ENCODE measurements around the gene IL17RD. TPM values are rescaled to one million over a fixed set of nuclear protein-coding genes. Genes with fewer than 3 reads are reported as not detected.

The IL17RD gene
- total RNA-seq, 2 experiments from 2014 or later = not detected

DNA sequence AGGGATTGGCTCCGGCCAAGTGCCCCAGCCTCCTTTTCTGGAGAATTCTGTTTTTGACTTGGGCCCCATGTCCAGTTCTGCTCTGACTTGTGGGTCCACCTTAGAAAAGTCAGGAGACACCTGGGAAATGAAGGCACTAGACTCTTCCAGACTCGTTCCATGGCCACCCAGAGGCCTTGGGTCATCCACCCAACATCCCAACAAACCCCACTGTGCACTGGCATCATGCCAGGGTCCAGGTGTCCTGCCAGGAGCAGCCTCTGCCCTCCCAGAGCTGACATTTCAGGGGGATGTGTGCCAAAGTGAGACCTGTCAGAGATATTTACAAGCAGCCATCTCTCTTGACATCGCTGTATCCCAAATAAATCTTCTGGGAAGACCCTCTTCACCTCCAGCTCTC lies 91.5 kb downstream of the IL17RD start:
- POLR2A ChIA-PET = no interaction called here
- Mint-ChIP-seq H3K36me3 (no peaks in the 10 kb centered on the region), H3K4me1 (peaks cover 6% of the 10 kb centered on the region), H3K27ac (no peak overlapping the region), H3K9me3 (no peaks in the 10 kb centered on the region), H3K4me3 (no peak overlapping the region), H3K27me3 (peaks cover 61% of the 10 kb centered on the region)
- ATAC-seq (ENCODE audit: low read depth) = no peak
- no peak for DNase-seq

DNA sequence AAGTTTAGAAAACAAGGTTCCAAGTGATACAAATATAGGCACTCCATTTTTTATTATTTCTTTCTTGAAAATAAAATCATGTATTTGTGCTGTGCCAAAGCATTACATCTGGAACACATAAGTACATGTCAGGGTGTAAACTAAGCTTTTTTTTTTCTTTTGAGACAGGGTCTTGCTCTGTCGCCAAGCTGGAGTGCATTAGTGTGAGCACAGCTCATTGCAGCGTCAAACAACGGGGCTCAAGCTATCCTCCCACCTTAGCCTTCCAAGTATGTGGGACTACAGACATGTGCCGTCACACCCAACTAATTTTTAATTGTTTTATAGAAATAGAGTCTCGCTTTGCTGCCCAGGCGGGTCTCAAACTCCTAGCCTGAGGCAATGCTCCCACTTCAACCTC lies 95.7 kb downstream of the IL17RD start:
- DNase-seq (no peak), ATAC-seq (ENCODE audit: low read depth) (no peak)
- no peak overlapping the region for H3K4me3 Mint-ChIP-seq
- H3K36me3 Mint-ChIP-seq = no peaks in the 10 kb centered on the region
- peaks cover 10% of the 10 kb centered on the region for H3K4me1 Mint-ChIP-seq
- peaks cover 25% of the 10 kb centered on the region for H3K27me3 Mint-ChIP-seq
- POLR2A ChIA-PET = no interaction called here
- no peak overlapping the region for H3K27ac Mint-ChIP-seq
- no peaks in the 10 kb centered on the region for H3K9me3 Mint-ChIP-seq

GRCh38 chr3:57068437-57069089 lies 96.6 kb downstream of the IL17RD start:
- POLR2A ChIA-PET = no interaction called here
- H3K4me3 Mint-ChIP-seq = no peak overlapping the region
- H3K27me3 Mint-ChIP-seq = peaks cover 22% of the 10 kb centered on the region
- DNase-seq (no peak), ATAC-seq (ENCODE audit: low read depth) (no peak)
- H3K36me3 Mint-ChIP-seq = no peaks in the 10 kb centered on the region
- H3K9me3 Mint-ChIP-seq = no peaks in the 10 kb centered on the region
- H3K4me1 Mint-ChIP-seq = peaks cover 10% of the 10 kb centered on the region
- H3K27ac Mint-ChIP-seq = no peak overlapping the region

- Mint-ChIP-seq H3K36me3 (no peaks in the 10 kb centered on the region), H3K4me1 (peaks cover 14% of the 10 kb centered on the region), H3K9me3 (no peaks in the 10 kb centered on the region), H3K4me3 (no peak overlapping the region), H3K27ac (no peak overlapping the region), H3K27me3 (peaks cover 10% of the 10 kb centered on the region)
- no peak for DNase-seq
- POLR2A ChIA-PET = no interaction called here
- ATAC-seq (ENCODE audit: low read depth) = no peak
These were observed 98.7 kb downstream of the IL17RD start for GRCh38 chr3:57066471-57066870.

DNA sequence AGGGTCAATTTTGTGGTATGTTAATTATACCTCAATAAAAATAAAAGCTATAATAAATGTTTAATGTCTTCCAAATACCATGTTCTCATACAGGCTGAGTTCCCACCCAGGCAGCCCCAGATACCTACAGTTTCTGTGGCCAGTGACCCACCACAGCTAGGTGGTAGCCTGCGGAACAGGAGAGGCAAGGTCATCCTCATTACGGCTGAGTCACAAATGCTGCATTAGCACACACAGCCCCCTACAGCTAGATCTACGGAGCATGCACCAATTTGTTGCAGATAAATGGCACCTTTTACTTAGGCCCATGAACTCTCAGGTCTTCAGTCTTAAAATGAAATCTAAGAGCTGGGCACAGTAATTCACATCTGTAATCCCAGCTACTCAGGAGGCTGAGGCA lies 99.6 kb downstream of the IL17RD start:
- peaks cover 11% of the 10 kb centered on the region for H3K27me3 Mint-ChIP-seq
- H3K9me3 Mint-ChIP-seq = no peaks in the 10 kb centered on the region
- no peaks in the 10 kb centered on the region for H3K36me3 Mint-ChIP-seq
- no peak overlapping the region for H3K27ac Mint-ChIP-seq
- H3K4me3 Mint-ChIP-seq = no peak overlapping the region
- ATAC-seq (ENCODE audit: low read depth) (no peak), DNase-seq (no peak)
- H3K4me1 Mint-ChIP-seq = peaks cover 15% of the 10 kb centered on the region
- POLR2A ChIA-PET = no interaction called here

GRCh38 chr3:57064572-57064971 lies 100.6 kb downstream of the IL17RD start:
- POLR2A ChIA-PET = no interaction called here
- no peaks in the 10 kb centered on the region for H3K9me3 Mint-ChIP-seq
- ATAC-seq (ENCODE audit: low read depth) = no peak
- no peak for DNase-seq
- H3K27me3 Mint-ChIP-seq = peaks cover 2% of the 10 kb centered on the region
- peaks cover 19% of the 10 kb centered on the region for H3K4me1 Mint-ChIP-seq
- H3K27ac Mint-ChIP-seq = no peak overlapping the region
- no peaks in the 10 kb centered on the region for H3K36me3 Mint-ChIP-seq
- no peak overlapping the region for H3K4me3 Mint-ChIP-seq

- no peak for DNase-seq
- H3K27ac Mint-ChIP-seq = no peak overlapping the region
- no peak for ATAC-seq (ENCODE audit: low read depth)
- H3K27me3 Mint-ChIP-seq = peaks cover 2% of the 10 kb centered on the region
- POLR2A ChIA-PET = no interaction called here
- H3K36me3 Mint-ChIP-seq = no peaks in the 10 kb centered on the region
- H3K4me1 Mint-ChIP-seq = peaks cover 17% of the 10 kb centered on the region
- no peak overlapping the region for H3K4me3 Mint-ChIP-seq
- no peaks in the 10 kb centered on the region for H3K9me3 Mint-ChIP-seq
These were observed 101.2 kb downstream of the IL17RD start for GRCh38 chr3:57064001-57064400.

DNA sequence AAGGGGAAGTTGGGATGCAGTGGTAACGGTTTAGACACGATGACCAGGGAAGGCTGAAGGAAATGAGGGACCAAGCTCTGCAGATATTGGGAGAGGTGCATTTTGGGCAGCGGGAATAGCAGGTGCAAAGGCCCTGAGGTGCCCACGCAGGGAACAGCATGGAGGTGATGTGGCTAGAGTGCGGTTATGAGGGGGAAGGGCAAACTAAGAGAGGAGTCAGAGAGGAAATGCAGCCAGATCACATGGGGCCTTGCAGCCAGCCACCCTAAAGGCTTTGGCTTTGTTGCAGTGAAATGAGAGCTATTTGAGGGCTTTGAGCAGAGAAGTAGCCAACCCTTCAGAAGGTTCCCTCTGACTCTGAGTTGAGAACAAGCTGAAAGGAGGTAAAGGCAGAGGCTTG lies 102.1 kb downstream of the IL17RD start:
- Mint-ChIP-seq H3K9me3 (no peaks in the 10 kb centered on the region), H3K36me3 (no peaks in the 10 kb centered on the region), H3K27ac (peak overlapping the region; percentile 17), H3K27me3 (peaks cover 2% of the 10 kb centered on the region), H3K4me3 (no peak overlapping the region), H3K4me1 (peaks cover 10% of the 10 kb centered on the region)
- POLR2A ChIA-PET = no interaction called here
- DNase-seq = no peak
- ATAC-seq (ENCODE audit: low read depth) = no peak

DNA sequence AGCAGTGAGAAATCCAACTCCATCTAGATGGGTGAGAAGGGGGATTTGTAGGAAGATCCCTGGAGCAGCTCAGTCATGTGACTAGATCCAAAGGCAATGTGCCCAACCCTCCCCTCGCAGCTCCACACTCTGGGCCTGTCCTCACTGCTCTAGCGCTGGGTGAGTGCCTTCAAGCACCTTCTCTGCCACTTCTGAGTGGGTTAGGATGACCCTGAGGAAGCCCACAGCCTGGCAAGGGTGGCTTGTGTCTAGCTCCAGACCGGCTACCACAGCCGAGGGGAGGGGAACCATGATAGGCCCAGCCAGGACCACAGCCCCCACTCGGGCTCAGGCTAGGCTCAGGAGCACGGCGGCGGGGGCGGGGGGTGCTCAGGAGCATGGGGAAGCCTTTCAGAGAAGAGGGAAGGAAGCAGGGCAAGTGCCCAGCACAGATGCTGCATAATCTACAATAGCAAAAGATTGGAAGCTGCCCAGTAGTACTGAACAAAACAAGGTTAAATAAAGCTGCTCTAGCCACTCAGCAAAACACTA lies 103.0 kb downstream of the IL17RD start:
- peaks cover 2% of the 10 kb centered on the region for H3K27me3 Mint-ChIP-seq
- DNase-seq = no peak
- no peaks in the 10 kb centered on the region for H3K9me3 Mint-ChIP-seq
- no peak for ATAC-seq (ENCODE audit: low read depth)
- no peak overlapping the region for H3K4me3 Mint-ChIP-seq
- no peak overlapping the region for H3K27ac Mint-ChIP-seq
- H3K4me1 Mint-ChIP-seq = peaks cover 12% of the 10 kb centered on the region
- POLR2A ChIA-PET = no interaction called here
- no peaks in the 10 kb centered on the region for H3K36me3 Mint-ChIP-seq

DNA sequence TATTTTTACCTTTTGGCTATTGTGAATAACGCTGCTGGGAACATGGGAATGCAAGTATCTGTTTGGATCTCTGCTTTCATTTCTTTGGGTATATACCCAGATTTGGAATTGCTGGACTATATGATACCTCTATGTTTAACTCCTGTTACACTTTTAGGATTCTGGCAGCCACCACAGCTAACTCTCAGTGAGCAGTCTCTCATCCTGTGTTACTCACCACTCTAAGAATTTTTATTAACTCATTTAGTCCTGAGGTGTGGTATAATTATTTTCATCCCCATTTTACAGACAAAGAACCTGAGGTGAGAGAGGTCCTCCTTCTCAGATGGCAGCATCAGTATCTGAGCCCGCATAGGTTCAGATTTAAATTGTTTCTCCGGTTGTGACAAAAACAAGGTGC lies 103.6 kb downstream of the IL17RD start:
- peaks cover 2% of the 10 kb centered on the region for H3K27me3 Mint-ChIP-seq
- no peak overlapping the region for H3K27ac Mint-ChIP-seq
- no peaks in the 10 kb centered on the region for H3K36me3 Mint-ChIP-seq
- ATAC-seq (ENCODE audit: low read depth) = no peak
- DNase-seq = no peak
- peaks cover 14% of the 10 kb centered on the region for H3K4me1 Mint-ChIP-seq
- H3K4me3 Mint-ChIP-seq = no peak overlapping the region
- H3K9me3 Mint-ChIP-seq = no peaks in the 10 kb centered on the region
- POLR2A ChIA-PET = no interaction called here

DNA sequence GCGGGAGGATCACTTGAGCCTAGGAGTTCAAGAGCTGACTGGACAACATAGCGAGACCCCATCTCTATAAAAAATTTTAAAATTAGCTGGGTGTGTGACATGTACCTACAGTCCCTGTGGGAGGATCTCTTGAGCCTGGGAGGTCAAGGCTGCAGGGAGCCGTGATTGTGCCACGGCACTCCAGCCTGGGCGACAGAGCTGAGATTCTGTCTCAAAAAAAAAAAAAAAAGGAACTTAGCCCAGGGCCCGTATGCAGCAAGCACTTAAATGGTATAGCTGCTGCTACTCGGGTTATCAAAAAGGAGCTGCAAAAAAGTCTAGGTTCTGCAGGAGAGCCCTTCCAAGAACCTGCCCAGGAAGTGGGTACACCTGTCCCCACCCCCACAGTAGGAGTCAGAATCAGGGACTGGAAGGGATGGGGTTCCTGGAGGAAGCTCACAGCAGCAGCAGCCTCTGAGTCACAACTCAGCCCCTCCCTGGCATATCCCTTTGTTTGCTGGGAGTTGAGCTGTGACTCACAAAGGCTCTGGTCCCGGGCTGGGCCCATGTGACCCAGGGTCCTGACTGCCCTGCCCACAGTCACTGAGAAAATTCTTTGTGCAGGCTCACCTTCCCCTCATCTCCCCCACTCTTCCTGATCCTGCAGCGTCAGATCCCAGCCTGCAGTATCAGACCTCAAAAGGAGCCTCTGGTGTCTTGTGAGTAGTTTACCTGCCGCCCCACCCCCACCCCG lies 104.9 kb downstream of the IL17RD start, which contains the start of gene SPATA12:
Gene SPATA12 (plus strand): TSS at position 576 of the 733 bp plus-strand sequence. CDS start 13,031 bp downstream, outside the sequence.
- Mint-ChIP-seq H3K9me3 (no peaks in the 10 kb centered on the region), H3K27me3 (peaks cover 6% of the 10 kb centered on the region), H3K4me1 (peaks cover 16% of the 10 kb centered on the region), H3K27ac (no peak within 1 kb of the TSS), H3K36me3 (no peaks in the 10 kb centered on the region), H3K4me3 (no peak within 1 kb of the TSS)
- POLR2A ChIA-PET = no interaction called here
- no peak for DNase-seq
- ATAC-seq (ENCODE audit: low read depth) = no peak

- Mint-ChIP-seq H3K4me1 (peaks cover 16% of the 10 kb centered on the region), H3K4me3 (no peak overlapping the region), H3K36me3 (no peaks in the 10 kb centered on the region), H3K27ac (no peak overlapping the region), H3K9me3 (no peaks in the 10 kb centered on the region), H3K27me3 (peaks cover 6% of the 10 kb centered on the region)
- no peak for DNase-seq
- POLR2A ChIA-PET = no interaction called here
- ATAC-seq (ENCODE audit: low read depth) = no peak
These were observed 105.7 kb downstream of the IL17RD start for GRCh38 chr3:57059411-57059810.

DNA sequence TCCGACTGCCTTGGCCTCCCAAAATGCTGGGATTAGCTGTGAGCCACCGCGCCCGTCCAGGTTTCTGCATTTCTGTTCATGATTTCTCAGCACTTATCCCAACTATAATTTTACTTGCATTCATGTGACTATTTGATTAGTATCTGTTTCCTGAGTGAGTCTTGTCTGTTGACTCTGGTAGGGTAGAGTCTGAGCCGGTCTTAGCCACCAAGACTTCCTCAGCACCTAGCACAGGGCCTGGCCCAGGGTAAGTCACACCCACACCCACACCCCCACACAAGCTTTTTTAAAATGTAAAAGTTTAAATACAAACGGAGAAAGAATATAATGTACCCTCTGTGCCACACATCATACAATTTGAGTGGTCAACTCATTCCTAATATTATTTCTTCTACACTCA lies 107.8 kb downstream of the IL17RD start:
- Mint-ChIP-seq H3K4me3 (no peak overlapping the region), H3K27ac (no peak overlapping the region), H3K9me3 (no peaks in the 10 kb centered on the region), H3K36me3 (no peaks in the 10 kb centered on the region), H3K27me3 (peaks cover 6% of the 10 kb centered on the region), H3K4me1 (peaks cover 12% of the 10 kb centered on the region)
- ATAC-seq (ENCODE audit: low read depth) (no peak), DNase-seq (no peak)
- POLR2A ChIA-PET = no interaction called here

GRCh38 chr3:57053122-57053521 lies 112.0 kb downstream of the IL17RD start:
- POLR2A ChIA-PET = no interaction called here
- no peak for DNase-seq
- Mint-ChIP-seq H3K27ac (no peak overlapping the region), H3K4me3 (no peak overlapping the region), H3K4me1 (peaks cover 8% of the 10 kb centered on the region), H3K27me3 (peaks cover 11% of the 10 kb centered on the region), H3K9me3 (no peaks in the 10 kb centered on the region), H3K36me3 (no peaks in the 10 kb centered on the region)
- ATAC-seq (ENCODE audit: low read depth) = no peak
